HG02840 (cell line): Measurements from ENCODE around the gene SPOCK1.

Experiments used
- ATAC-seq: cut with Tn5 transposase; IDR thresholded peaks from one replicate; pipeline ENCODE4 v1.9.1; 2021; ENCODE audit warnings: mild to moderate bottlenecking, moderate library complexity, moderate number of reproducible peaks; ENCODE audit not compliant: unreplicated experiment, low FRiP score

The SPOCK1 gene

DNA sequence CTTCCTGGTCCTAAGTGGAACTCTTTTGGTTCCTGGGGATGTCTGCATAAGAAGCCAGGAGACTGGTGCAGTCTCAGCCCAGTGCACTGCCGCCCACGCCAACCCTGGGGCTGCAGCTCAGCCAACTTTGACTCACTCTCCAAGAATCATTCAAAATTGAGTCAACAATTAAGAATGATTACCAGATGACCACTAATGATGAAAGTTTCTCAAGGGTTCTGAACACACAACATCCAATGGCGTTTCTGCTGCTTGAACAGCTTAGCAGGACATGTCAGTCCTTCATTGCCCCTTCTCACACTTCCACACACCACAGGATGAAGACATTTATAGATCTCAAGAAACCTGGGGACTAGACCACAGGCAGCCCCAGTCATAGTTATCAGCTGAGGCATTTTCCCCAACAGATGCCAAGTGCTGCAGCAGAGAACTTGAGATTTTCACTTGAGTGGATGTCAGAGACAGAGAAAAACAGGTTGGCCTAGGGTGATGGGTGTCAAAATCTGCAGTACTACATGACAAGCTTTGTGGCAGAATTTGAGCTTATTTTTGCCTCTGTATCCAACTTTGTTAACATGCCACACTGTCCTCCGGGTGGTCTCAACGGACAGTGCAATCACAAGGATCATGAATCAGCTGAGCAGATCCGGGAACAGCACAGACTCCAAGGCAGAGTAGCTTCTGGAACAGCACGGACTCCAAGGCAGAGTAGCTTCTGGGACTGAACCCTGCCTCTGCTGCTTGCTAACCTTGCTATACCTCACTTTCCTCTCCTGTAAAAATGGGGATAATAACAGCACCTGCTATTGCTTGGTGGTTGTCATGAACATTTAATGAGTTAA lies 356.1 kb downstream of the SPOCK1 start:
- no peak for ATAC-seq

DNA sequence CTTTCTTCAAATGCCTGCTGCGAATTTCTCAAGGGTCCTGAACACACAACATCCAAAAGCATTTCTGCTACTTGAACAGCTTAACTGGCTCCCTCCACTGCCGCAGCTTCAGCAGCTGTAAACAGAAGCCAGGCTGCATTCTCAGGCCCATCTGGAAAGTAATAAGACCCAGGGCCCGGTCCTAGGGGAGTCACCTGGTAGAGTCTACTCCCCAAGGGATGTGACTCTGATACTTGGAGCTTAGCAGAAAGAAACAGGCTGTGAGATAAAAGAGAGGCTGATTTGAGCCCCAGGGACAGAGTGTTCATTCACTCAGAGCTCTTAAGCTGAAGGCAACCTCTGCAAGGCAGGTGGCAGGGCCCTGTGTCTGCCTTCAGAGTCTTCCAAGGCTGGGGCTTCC lies 356.8 kb downstream of the SPOCK1 start:
- no peak for ATAC-seq

DNA sequence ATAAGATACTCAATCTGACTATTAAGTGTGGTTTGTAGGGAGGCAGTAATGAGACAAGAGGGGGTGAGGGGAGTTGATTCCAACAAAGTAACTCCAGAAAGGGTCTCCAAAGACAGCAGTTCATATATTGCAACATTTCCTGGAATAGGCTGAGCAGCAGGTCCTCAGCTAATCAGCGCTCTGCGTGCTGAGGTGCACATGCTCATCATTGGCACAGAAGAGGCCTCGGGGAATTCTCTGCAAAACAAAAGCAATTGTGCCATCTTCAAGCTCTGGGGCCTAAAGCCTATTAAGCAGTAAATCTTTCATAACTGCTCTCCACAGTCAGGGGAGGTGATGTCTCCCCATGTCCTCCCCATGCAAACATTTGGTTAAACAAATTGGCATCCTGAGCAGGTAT lies 357.3 kb downstream of the SPOCK1 start:
- no peak for ATAC-seq

DNA sequence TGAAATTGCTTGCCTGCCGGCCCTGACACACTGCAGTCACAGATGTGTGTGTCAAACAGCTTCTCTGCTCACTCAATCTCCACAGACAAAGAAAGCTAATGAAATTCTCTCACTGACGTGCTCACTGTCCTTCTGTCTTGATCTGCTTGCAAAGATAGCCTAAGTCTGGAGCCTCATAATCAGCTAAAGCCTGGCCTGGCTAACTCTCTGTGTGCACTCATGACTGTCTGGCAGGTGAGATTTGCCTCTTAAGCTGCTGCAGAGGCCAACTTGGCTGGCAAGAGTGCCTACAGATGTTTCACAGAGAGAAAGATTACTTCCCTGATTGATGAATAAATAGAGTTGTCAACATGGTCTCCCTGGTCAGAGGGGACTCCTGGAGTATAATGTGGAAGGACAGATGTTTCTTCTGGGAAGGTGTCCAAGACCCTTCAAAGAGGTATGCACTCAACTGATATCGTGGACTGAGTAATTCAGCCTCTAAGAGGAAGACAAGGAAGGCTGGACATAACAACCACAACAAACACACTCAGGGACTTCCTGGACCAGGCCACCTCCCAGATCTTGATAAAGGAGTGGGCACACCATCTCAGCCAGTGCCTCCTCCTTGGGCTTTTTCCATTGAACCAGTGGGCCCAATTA lies 362.0 kb downstream of the SPOCK1 start:
- ATAC-seq, result no peak

DNA sequence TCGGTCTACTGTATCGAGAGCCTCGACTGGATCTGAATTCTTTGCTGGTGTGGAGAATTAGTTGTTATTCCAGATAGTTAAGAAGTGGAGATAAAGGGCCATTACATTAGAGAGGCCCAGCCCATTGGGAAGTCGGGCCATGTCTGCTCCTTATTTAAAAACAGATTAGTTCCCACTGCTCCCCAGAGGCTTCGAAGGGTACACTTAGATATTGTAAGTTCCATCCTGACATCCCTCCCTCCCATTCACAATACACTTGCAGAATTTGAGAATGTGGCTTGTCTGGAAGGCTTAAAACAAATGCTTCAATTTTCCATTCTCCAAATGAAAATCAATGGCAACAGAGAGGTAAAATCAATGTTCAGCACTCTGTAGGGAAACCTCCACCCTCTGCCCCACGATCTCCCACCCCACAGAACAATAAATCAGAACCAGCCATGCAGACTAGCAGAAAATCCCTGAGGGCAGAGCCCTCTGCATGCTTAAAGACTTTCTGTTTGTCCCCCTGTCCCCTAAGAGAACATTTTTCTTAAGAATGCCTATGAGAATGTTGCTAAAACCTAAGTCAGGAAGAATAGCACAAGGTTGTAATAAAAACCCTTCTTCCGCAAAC lies 364.1 kb downstream of the SPOCK1 start:
- ATAC-seq, result no peak

DNA sequence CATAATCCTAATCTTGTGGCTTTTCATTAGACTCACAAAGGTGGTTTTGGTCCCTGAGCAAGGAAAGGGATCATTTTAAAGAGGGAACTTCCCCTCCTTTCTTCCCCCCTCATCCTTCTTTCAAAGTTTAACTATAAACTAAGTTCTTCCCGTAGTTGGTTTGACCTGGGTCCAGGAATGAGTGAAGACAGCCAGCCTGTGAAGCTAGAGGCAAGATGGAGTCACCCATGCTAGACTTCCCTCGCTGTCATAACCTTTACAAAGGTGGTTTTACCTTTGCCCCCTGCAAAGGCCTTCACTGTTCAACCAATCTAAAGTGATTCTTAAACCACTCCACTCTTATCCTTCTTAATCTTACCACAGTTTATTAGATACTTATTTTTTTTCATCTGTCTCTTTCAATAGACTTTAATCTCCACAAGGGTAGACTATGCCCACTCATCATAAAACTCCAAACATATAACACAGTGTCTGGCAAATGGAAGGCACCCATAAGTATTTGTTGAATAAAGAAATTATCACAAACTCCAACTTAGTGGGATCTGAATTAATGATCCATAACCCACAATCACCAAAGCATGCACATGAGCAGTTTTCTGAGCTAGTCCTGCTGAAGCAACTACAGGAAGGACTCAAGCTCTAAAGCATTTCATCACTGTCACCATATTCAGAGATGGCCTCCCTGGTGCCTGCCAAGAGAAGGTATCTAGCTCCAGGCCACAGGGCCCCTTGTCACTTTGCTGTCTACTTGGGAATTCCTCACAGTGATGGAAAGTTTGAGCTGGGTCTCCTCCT lies 369.0 kb downstream of the SPOCK1 start:
- no peak for ATAC-seq

DNA sequence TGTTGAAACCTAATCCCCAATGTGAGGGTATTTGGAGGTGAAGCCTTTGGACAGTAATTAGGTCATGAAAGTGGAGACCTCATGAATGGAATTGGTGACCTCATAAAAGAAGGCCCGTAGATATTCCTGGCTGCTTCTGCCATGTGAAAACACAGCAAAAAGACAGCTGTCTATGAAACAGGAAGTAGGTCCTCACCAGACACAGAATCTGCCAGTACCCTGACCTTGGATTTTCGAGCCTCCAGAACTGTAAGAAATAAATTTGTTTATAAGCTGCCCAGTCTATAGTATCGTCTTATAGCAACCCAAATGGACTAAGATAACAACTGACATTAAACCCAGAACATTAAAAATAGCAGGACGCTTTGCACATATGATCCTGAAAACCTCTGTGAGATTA lies 371.1 kb downstream of the SPOCK1 start:
- ATAC-seq, result no peak

DNA sequence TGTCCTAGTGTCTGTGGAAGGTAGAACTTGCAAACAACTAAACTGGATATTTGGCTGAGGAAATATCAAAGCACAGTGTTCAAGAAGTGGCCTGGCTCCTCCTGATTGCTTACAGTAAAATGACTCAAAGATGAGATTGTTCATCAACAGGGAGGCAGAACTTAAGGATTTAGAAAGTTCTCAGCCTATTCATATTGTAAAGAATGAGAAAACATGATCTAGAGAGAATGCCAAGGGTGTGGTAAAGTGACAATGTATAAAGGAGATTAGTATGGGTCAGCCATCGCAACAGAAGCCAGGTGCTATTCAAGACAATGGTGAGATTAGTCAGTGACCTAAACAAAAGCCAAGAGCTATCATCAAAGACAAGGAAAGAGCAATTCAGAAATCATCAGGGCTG lies 372.3 kb downstream of the SPOCK1 start:
- no peak for ATAC-seq

DNA sequence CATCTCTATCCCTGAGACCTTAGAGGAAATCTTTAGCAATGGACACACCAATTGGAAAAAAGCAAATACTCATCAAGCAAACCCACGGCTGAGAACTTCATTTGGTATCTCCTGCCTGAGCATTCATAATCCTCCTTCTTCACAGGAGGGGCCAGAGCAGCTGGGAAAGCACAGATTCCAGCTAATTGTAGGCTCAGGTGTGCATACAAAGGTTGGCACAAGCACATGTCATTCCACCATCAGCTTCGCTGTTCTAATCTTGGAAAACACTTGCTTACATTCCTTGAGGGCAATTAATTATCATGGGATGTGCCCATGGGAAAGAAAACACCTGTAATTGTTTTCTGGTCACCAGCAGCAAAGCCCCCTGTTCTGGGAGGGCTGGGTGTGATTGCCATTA lies 376.6 kb downstream of the SPOCK1 start:
- no peak for ATAC-seq

DNA sequence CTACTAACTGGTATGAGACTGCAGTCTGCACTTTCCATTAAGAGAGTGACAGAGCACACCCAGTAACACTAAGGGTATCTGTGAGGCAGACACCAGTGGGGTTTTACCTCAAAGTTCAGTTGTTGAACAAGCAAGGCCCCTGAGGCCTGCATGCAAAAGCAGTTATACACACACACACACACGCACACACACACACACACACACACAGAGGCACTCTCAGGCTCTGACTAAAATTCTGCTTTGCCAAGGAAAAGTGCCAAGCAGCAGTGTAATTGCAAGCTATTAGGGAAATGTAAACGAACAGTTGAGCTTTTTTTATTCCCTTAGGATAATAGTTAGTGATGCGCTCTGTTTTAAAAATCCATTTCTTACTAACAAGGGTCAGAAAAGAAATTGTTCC lies 377.1 kb downstream of the SPOCK1 start:
- ATAC-seq, result no peak

DNA sequence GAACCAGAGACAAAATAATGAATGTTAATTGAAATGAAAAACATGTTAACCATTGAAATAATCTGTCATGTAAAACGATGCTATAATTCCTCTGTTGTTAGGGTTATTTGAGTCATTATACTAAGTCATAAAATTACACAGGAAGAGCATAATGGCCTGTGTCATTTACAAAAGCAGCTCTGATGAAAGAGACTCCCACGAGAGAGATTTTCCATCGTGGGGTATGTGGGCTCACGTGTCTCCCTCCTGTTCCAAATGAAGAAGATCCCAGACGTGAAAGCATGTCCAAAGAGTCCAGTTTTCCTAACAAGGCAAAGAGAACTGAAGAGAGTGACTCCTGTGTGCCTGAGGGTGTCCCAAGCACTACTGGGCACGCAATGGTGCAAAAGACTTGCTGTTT lies 379.8 kb downstream of the SPOCK1 start:
- ATAC-seq, result no peak

DNA sequence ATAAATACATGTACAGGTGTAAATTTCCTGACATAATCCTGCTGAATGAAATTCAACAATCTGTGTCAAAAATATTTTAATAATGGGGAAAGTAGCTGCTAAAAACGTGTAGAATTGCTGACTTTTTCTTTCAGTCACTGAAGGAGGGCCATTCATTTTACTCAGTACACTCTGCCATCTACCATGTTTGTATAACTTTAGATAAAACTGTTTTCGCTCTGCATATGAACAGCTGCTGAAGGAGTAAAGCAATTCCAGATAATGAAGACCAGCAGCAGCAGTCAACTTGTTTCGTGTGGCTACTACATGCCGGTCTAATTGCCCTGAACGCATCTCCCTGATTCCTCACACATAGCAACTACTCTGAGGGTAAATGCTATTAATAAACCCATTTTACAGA lies 380.5 kb downstream of the SPOCK1 start:
- no peak for ATAC-seq

DNA sequence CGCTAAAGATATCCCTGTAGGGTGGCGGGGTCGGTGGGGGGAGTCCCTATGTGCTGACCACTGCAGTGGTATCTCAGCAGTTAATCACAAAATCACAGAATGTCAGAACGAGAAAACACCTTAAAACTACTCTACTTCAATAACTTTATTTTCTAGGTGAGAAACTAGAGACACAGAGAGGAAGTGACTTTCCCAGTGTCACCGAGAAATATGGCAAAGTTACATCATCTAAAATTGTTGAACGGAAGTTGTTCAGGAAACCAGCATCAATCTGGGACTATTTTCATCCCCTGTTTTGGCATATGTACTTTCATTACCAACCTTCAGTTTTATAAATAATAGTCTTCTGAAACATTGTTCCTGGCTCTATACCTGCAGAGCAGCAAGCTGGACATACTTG lies 384.0 kb downstream of the SPOCK1 start:
- ATAC-seq, result no peak

DNA sequence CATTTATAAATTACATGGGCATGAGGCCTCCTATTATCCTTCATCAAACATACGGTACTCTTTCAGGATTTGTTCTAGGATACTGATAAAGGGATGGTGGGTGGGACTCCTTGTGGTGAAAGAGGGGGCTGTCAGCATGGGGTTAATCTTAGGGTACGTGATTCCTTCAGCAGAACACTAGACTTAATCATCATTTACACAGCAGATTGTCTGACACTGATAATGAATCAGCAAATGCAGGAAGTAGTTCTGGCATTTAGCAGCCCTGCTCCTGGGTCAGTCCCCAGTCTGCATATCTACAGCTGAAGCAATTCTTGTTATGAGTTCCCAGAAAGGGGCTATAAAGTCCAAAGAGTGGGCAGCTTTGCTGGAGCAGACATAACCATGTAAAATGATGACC lies 384.6 kb downstream of the SPOCK1 start:
- no peak for ATAC-seq

DNA sequence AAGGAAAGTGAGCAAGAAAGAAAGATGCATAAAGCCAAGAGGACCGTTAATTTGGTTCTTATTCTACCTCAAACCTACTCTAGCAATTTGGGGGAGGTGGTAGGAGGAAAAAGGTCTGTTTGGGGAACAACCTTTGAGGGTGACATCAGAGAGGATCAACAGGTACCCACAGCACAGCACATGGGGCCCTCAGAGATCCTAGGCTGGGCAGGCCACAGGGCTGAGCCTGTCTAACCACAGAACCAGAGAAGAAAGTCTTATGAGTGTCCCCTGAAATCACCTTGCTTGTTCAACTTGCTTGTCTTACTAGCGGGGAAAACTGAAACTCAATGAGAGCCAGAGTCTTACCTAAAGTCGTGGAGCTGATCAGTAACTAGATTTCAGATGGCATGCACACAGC lies 385.2 kb downstream of the SPOCK1 start:
- ATAC-seq, result no peak

DNA sequence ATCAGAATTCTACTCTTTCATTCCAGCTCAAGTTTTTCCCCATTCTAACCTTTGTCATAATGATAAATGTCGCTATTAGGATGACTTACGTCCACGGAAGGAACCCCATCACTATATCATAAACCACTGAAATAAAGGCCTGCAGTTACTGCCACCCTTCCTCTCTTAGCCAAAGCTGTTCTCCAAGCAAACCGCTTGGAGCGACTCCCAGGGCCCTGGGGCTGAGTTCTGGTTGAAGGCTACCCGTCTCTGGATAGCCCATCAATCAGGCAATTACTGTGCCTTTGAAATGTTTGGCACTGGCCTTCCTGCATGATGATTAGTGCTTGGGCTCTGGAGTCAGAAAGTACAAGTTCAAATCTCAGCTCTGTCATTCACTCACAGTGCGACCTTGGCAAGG lies 386.0 kb downstream of the SPOCK1 start:
- no peak for ATAC-seq

DNA sequence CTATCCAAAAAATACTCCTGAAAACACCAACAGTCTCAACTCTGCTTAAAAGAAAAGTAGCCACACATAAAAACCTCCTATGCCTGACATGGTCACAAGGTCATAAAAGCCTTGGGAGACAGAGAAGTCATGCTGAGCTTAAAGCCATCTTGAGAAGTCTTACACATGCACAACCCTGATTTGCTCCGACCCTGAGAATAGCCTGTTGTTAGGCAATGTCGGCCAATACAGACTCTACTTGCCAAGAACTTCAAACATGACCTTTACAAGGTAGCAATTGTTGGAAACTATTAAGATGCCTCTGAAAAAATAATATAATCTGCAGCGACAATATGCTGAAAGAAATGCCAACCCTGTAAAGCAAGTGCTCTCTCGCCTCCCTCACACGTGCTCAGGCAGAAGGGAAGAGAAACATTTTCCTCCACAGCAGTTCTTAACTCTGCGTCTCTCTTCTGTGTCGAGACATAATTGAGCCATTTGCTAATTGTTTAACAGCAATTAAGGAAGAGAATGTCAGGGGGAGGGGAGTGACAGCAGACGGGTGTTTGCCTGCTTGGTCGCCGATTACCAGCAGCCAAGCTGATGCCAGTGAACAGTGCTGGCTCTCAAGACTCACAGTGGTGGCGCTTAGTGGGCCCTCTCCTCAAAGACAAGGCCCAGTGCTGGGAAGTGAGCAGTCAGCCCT lies 393.6 kb downstream of the SPOCK1 start:
- no peak for ATAC-seq

DNA sequence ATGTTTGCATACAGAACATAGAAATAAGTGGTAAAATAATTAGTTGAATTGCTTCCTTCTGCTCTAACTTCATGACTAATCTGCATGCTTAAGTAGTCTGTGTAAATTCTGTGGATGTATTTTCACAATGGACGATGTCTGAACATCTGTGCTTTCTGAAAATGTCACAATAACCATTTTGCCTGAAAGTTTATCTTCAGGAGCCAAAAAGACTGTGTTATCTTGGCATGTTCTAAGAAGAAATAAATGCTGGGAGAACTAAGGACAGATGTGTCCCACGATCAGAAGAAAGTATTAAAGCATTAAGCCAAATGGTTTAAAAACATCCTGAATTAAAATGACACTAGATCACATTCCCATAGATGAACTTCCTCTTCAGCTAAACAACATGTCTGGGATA lies 397.6 kb downstream of the SPOCK1 start:
- no peak for ATAC-seq

DNA sequence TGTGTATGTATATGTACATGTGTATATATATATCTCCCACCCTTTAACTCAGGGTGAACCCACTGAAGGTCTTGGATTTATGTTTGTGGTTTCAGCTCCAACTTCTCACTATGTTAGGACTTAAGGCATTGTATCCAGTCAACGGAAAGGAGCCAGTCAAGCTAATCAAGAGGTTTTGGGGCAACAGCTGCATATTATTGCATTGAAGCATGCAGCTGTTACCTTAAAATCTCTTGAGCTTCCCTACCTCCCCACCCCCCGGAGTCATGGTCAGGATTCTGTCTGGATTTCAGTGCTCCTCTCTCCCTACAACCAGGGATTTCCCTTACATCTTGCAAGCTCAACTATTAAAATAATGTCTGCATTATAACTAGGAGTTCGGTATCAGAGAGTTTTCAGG lies 399.5 kb downstream of the SPOCK1 start:
- no peak for ATAC-seq

DNA sequence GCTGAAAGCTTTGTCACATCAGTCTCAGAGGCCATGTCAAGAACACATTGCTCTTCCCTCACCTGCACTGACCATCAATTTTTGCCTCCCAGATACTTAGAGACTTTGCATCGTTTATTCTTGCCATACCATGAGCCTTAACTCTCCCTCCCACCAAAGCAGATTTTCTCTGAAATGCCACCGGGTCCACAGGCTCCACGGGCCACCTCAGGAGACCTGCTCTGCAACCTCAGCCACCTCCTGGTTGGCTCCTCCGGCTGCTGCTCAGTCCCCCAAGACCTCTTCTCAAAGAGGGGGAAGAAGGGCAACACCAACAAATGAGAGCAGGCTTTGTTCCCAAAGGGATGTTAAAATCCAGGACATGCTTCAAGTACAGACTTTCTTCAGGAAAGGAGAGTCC lies 400.5 kb downstream of the SPOCK1 start:
- no peak for ATAC-seq
